T47D (cell line): ENCODE data around the gene RMI2.
"Not testable (repeated sequence)": the region's sequence is repeated elsewhere in the genome, so short reads cannot be mapped to it uniquely, and the experiment has no call there.

ENCODE experiments used
- DNase-seq, 2 experiments: peaks; one replicate each; pipeline versions ENCODE4 v3.0.0 to v3.0.0-alpha.2; 2011 to 2012; ENCODE audit warnings: low read depth in 1 of 2, low spot score in 1 of 2
- JUND ChIP-seq: IDR thresholded peaks from 2 replicates; pipeline ENCODE4 v1.6.1; 2012; ENCODE audit warnings: low read depth
- in situ Hi-C: cut with HindIII; loops from 2 replicates; pipeline ENCODE4 v1.10.0; 2016; ENCODE audit warnings: low sequenced_read_pairs, low pct_unique_long_range_greater_than_20kb

Gene RMI2

GRCh38 chr16:11374255-11374654 lies 29.0 kb downstream of the RMI2 start:
- in situ Hi-C loops: no loop called here
- no peak for DNase-seq
- TF ChIP-seq JUND: no peak

- DNase-seq: no peak
- TF ChIP-seq JUND: no peak
- in situ Hi-C loops: no loop called here
Measured at GRCh38 chr16:11377154-11377553, 31.9 kb downstream of the RMI2 start.

GRCh38 chr16:11378951-11379350 lies 33.7 kb downstream of the RMI2 start:
- DNase-seq, in situ Hi-C loops: not testable (repeated sequence)

- no peak for TF ChIP-seq JUND
- in situ Hi-C loops: no loop called here
- DNase-seq: no peak
Measured at GRCh38 chr16:11379420-11379819, 34.2 kb downstream of the RMI2 start.

- in situ Hi-C loops: no loop called here
- TF ChIP-seq JUND: no peak
- no peak for DNase-seq
Measured at GRCh38 chr16:11380836-11381235, 35.6 kb downstream of the RMI2 start.

- TF ChIP-seq JUND: no peak
- DNase-seq: no peak
- in situ Hi-C loops: no loop called here
Measured at GRCh38 chr16:11383481-11384183, 38.4 kb downstream of the RMI2 start.

GRCh38 chr16:11384184-11384955 lies 39.1 kb downstream of the RMI2 start:
- in situ Hi-C loops: no loop called here
- TF ChIP-seq JUND: no peak
- DNase-seq: no peak

GRCh38 chr16:11384956-11385586 lies 39.8 kb downstream of the RMI2 start:
- TF ChIP-seq JUND: no peak
- in situ Hi-C loops: no loop called here
- DNase-seq: no peak

GRCh38 chr16:11386054-11386680 lies 40.9 kb downstream of the RMI2 start:
- no peak for TF ChIP-seq JUND
- no peak for DNase-seq
- in situ Hi-C loops: no loop called here

GRCh38 chr16:11386791-11387546 lies 41.7 kb downstream of the RMI2 start:
- DNase-seq: peak in 1 of 2 experiments; percentile 29
- TF ChIP-seq JUND: no peak
- in situ Hi-C loops: no loop called here

GRCh38 chr16:11389083-11389482 lies 43.8 kb downstream of the RMI2 start:
- in situ Hi-C loops: no loop called here
- no peak for DNase-seq

More at GRCh38 chr16:11389083-11389482, 43.8 kb downstream of the RMI2 start:
- TF ChIP-seq JUND: no peak
